Nephron (organoid): Measurements from ENCODE around the gene CLEC16A.

ENCODE experiments used
- H3K27ac Mint-ChIP-seq, 3 experiments: 2 replicates each; pipeline ENCODE4 v1.8.0; 2020; ENCODE audit warnings: mixed read lengths in 3 of 3, mild to moderate bottlenecking in 2 of 3, moderate library complexity in 1 of 3
- H3K27me3 Mint-ChIP-seq: 2 replicates; pipeline ENCODE4 v1.8.0; 2021; ENCODE audit warnings: low read depth, mild to moderate bottlenecking, moderate library complexity, mixed read lengths
- H3K36me3 Mint-ChIP-seq: 2 replicates; pipeline ENCODE4 v1.8.0; 2020; ENCODE audit warnings: low read depth, mixed read lengths
- H3K4me1 Mint-ChIP-seq: 2 replicates; pipeline ENCODE4 v1.8.0; 2020; ENCODE audit warnings: mixed read lengths
- H3K4me3 Mint-ChIP-seq, 3 experiments: 2 replicates each; pipeline ENCODE4 v1.8.0; 2020; ENCODE audit warnings: mild to moderate bottlenecking in 3 of 3, mixed read lengths in 3 of 3, moderate library complexity in 2 of 3
- H3K9me3 Mint-ChIP-seq: 2 replicates; pipeline ENCODE4 v1.8.0; 2020; ENCODE audit warnings: mixed read lengths
- TF ChIP-seq, protein P1 (sequence below), 3 experiments: fragments of 200-600 bp; sonication (generic); IDR thresholded peaks; one replicate each; pipeline ENCODE4 v1.5.0; 2021; ENCODE audit warnings: antibody characterized with exemption in 3 of 3; ENCODE audit not compliant: unreplicated experiment in 3 of 3

CLEC16A gene

DNA sequence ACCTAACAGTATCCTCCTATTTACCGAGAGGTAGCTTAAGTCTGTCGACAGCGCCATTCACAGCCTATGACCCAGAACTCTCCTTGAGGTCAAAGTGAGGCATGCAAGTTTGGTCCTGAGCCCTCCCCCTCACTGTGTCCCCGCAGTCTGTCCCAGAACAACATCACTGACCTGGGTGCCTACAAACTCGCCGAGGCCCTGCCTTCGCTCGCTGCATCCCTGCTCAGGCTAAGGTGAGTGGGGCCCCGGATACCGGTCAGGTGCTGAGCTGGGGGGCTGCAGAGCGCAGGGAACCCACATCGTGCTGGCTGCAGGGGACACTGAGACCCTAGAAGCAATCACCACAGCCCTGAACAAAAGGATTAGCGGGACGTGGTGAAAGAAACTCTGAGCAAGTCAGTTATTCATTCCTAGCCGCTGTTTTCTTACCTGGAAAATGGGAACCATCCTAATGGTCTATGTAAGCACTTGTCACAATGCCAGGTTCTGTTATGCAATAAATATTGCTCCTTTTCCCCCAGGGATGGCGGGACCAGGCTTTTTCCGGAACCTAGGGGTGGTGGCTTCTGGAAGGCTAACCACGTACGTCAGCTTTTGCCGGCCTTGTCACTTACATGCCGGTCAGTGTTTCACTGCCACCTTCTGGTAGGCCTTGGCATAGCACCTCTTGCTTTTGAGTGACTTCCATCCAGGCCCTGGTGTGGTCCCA lies 25.9 kb upstream of the CLEC16A start:
- H3K4me3 Mint-ChIP-seq, result peak overlapping the region in 2 of 3 experiments; percentile 26 to 32
- H3K27me3 Mint-ChIP-seq, result peaks cover 3% of the 10 kb centered on the region
- H3K4me1 Mint-ChIP-seq, result peaks cover 25% of the 10 kb centered on the region
- TF ChIP-seq, protein P1, sequence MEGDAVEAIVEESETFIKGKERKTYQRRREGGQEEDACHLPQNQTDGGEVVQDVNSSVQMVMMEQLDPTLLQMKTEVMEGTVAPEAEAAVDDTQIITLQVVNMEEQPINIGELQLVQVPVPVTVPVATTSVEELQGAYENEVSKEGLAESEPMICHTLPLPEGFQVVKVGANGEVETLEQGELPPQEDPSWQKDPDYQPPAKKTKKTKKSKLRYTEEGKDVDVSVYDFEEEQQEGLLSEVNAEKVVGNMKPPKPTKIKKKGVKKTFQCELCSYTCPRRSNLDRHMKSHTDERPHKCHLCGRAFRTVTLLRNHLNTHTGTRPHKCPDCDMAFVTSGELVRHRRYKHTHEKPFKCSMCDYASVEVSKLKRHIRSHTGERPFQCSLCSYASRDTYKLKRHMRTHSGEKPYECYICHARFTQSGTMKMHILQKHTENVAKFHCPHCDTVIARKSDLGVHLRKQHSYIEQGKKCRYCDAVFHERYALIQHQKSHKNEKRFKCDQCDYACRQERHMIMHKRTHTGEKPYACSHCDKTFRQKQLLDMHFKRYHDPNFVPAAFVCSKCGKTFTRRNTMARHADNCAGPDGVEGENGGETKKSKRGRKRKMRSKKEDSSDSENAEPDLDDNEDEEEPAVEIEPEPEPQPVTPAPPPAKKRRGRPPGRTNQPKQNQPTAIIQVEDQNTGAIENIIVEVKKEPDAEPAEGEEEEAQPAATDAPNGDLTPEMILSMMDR (IDR thresholded peaks at IDR 0.05; ENCODE audit: unreplicated experiment in 3 of 3), result peak; percentile 94 to 97 (median 95)
- H3K27ac Mint-ChIP-seq, result peak overlapping the region in 1 of 3 experiments; percentile 14
- no peaks in the 10 kb centered on the region for H3K36me3 Mint-ChIP-seq
- H3K9me3 Mint-ChIP-seq, result no peaks in the 10 kb centered on the region

DNA sequence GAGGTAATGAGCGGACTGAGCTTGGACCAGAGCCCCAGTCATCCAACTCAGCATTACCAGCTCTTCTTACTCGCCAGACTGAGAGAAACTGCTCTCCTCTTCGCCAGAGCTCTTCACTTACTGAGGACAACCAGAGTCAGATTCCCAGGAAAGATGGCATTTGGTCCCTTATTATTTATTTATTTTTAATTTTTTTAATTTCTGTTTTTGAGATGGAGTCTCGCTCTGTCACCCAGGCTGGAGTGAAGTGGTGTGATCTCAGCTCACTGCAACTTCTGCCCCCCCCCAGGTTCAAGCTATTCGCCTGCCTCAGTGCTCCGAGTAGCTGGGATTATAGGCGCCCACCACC lies 25.4 kb upstream of the CLEC16A start:
- Mint-ChIP-seq H3K27me3 (peaks cover 3% of the 10 kb centered on the region), H3K27ac (peak overlapping the region in 1 of 3 experiments; percentile 14), H3K36me3 (peaks cover 5% of the 10 kb centered on the region), H3K4me3 (peak overlapping the region in 1 of 3 experiments; percentile 26), H3K9me3 (no peaks in the 10 kb centered on the region), H3K4me1 (peaks cover 30% of the 10 kb centered on the region)
- TF ChIP-seq, protein P1 (IDR thresholded peaks at IDR 0.05; ENCODE audit: unreplicated experiment in 3 of 3), result peak in 2 of 3 experiments; percentile 23 to 25

DNA sequence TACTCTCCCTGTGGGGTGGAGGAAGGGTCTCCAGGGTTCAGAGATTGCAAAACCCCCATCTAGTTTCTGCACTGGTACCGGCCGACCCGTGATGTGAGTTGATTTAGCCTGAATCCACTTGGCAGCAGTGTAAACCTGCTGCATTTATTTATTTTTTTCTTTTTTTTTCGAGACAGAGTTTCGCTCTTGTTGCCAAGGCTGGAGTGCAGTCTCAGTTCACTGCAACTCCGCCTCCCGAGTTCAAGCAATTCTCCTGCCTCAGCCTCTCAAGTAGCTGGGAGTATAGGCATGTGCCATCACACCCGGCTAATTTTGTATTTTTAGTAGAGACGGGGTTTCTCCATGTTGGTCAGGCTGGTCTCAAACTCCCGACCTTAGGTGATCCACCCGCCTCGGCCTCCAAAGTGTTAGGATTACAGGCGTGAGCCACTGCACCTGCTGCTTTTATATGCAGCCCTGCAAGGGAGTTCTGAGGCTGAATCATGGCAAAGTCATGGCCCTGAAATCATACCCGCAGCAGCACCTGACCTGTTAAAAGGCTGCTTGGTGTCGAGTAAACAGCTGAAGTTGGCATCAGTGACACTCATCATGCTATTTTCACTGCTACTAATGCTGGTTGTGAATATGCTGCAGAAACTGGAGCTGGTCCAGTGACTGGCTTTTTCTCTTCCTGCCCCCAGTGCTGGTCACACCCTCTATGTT lies 23.5 kb upstream of the CLEC16A start:
- Mint-ChIP-seq H3K9me3 (no peaks in the 10 kb centered on the region), H3K27ac (no peak overlapping the region), H3K36me3 (peaks cover 18% of the 10 kb centered on the region), H3K4me1 (peaks cover 30% of the 10 kb centered on the region), H3K4me3 (no peak overlapping the region), H3K27me3 (peaks cover 3% of the 10 kb centered on the region)
- TF ChIP-seq, protein P1 (IDR thresholded peaks at IDR 0.05; ENCODE audit: unreplicated experiment in 3 of 3), result no peak

DNA sequence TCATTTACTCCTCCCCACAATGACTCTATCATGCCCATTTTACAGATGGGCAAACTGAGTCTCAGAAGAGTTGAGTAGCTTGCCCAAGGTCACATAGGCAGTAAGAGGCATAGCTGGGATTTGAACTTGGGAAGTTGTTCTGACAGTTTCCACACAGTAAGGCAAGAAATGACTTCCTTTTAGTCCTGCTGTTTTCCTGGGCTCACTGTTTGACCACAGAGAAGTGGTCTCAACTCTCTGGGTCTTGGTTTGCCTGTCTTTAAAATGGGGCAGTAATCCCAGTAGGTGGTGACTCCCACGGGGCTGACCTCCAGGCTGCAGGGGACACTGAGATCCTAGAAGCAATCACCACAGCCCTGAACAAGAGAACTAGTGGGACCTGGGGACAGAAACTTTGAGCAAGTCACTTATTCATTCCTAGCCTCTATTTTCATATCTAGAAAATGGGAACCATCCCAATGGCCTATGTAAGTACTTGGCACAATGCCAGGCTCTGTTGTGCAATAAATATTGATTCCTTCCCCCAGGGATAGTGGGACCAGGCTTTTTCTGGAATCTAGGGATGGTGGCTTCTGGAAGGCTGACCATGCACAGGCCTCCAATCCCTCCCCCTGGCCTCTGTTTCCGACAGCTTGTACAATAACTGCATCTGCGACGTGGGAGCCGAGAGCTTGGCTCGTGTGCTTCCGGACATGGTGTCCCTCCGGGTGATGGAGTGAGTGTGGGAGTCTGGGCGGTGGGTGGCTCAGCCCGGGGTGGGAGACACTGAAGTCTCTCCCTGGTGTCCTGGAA lies 22.6 kb upstream of the CLEC16A start:
- Mint-ChIP-seq H3K27ac (no peak overlapping the region), H3K36me3 (peaks cover 22% of the 10 kb centered on the region), H3K27me3 (peaks cover 3% of the 10 kb centered on the region), H3K4me3 (no peak overlapping the region), H3K9me3 (no peaks in the 10 kb centered on the region), H3K4me1 (peaks cover 30% of the 10 kb centered on the region)
- TF ChIP-seq, protein P1 (IDR thresholded peaks at IDR 0.05; ENCODE audit: unreplicated experiment in 3 of 3), result no peak

DNA sequence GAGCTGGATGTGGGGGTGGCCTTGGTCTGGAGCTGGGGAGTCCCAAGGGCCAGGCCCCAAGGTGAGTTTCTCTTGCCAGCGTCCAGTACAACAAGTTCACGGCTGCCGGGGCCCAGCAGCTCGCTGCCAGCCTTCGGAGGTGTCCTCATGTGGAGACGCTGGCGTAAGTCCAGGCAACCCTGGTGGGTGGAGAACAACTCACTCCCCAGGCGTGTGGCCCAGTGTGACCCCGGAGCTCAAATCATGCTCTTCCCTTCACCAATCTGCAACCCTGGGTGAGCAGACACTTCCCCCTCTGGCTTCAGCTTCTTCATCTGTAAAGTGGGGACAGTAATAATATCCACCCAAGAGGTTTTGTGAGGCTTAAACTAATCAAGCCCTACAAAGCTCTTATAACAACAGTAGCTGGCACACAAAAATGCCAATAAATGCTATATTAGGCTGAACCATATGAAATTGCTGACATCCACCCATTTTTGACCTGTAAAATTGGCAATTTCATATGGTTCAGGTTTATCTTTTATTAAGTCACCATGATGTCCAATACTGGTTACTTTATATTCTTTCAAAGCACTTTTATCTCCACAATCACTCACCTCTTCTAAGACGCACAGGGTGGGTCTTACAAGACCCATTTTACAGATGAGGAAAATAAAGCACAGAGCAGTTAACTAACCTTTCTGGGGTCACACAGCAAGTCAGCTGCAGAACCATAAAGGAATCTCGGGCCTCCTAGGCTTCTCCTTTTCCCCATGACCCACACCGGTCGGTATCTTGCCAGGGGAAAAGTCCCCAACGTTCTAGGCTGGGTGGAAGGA lies 21.8 kb upstream of the CLEC16A start:
- no peaks in the 10 kb centered on the region for H3K9me3 Mint-ChIP-seq
- H3K27me3 Mint-ChIP-seq, result peaks cover 3% of the 10 kb centered on the region
- H3K4me3 Mint-ChIP-seq, result no peak overlapping the region
- H3K27ac Mint-ChIP-seq, result no peak overlapping the region
- TF ChIP-seq, protein P1 (IDR thresholded peaks at IDR 0.05; ENCODE audit: unreplicated experiment in 3 of 3), result no peak
- peaks cover 27% of the 10 kb centered on the region for H3K36me3 Mint-ChIP-seq
- peaks cover 30% of the 10 kb centered on the region for H3K4me1 Mint-ChIP-seq
